Activated B cell treated with CpG ODN at 0.5 μM for 24 hours (primary cell): ENCODE results near the gene TUBGCP3. TPM values are rescaled to one million over a fixed set of nuclear protein-coding genes. Genes with fewer than 3 reads are reported as not detected.

Experiments
- ATAC-seq: fragments of 200-7000 bp; cut with Tn5 transposase; one replicate; pipeline ENCODE4 v1.10.0; 2021; ENCODE audit warnings: low read depth, mild to moderate bottlenecking, moderate library complexity
- CTCF ChIA-PET: fragments of 350-600 bp; sonication (Branson Sonifier 250); formaldehyde crosslinking; loops from one replicate; lab custom pipeline; 2021; ENCODE audit warnings: antibody characterized with exemption; lab: Charles Lee
- POLR2A ChIA-PET: fragments of 350-600 bp; sonication (Branson Sonifier 250); formaldehyde crosslinking; loops from one replicate; lab custom pipeline; 2021; ENCODE audit warnings: antibody characterized with exemption; lab: Charles Lee
- DNase-seq: peaks from one replicate; pipeline ENCODE4 v3.0.0; 2022
- H3K27ac Mint-ChIP-seq: one replicate; pipeline ENCODE4 v1.8.0; 2020; ENCODE audit warnings: mixed read lengths
- H3K27me3 Mint-ChIP-seq: one replicate; pipeline ENCODE4 v1.8.0; 2021; ENCODE audit warnings: mixed read lengths
- H3K36me3 Mint-ChIP-seq: one replicate; pipeline ENCODE4 v1.8.0; 2021; ENCODE audit warnings: low read depth, mixed read lengths
- H3K4me1 Mint-ChIP-seq: one replicate; pipeline ENCODE4 v1.8.0; 2021; ENCODE audit warnings: mixed read lengths
- H3K4me3 Mint-ChIP-seq: one replicate; pipeline ENCODE4 v1.8.0; 2020; ENCODE audit warnings: mild to moderate bottlenecking, mixed read lengths
- H3K9me3 Mint-ChIP-seq: one replicate; pipeline ENCODE4 v1.8.0; 2020; ENCODE audit warnings: mixed read lengths
- intact Hi-C: fragments of 100-400 bp; cut with micrococcal nuclease; formaldehyde crosslinking; loops from one replicate; pipeline ENCODE4 v1.15.1; 2024
- total RNA-seq: library from RNA; stranded (reverse); gene quantifications from 2 replicates; pipeline ENCODE4 v1.2.3, GENCODE V29; 2022
- TF ChIP-seq, protein P1 (sequence below): fragments of 200-600 bp; IDR thresholded peaks from one replicate; pipeline ENCODE4 v1.8.0; 2022; ENCODE audit warnings: antibody characterized with exemption, mild to moderate bottlenecking

The TUBGCP3 gene
- total RNA-seq, 1 donor from 2014 or later, result 57.4 TPM

DNA sequence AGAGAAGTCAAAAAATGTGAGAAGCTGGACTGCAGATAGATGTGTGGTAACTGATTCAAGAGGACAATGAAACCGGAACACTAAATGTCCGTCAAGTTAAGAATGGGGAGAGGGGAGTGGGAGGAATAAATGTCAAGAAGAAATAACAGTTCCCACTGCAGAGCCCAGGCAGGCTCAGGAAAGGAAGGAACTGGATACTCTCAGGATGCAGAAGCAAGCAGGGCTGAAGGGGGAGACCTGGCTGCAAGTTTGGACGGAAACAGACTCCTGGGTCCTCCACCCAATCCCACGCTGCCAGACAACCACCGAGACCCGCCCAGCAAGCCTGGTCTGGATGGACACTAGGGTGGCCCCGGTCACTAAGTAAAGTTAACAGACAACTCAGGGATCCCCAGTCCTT, 18.1 kb downstream of the TUBGCP3 start:
- no peak for DNase-seq
- Mint-ChIP-seq H3K27me3 (no peaks in the 10 kb centered on the region), H3K27ac (no peak overlapping the region), H3K4me1 (peaks cover 29% of the 10 kb centered on the region), H3K36me3 (peaks cover 45% of the 10 kb centered on the region), H3K9me3 (no peaks in the 10 kb centered on the region), H3K4me3 (no peak overlapping the region)
- POLR2A ChIA-PET, result no interaction called here
- TF ChIP-seq, protein P1, sequence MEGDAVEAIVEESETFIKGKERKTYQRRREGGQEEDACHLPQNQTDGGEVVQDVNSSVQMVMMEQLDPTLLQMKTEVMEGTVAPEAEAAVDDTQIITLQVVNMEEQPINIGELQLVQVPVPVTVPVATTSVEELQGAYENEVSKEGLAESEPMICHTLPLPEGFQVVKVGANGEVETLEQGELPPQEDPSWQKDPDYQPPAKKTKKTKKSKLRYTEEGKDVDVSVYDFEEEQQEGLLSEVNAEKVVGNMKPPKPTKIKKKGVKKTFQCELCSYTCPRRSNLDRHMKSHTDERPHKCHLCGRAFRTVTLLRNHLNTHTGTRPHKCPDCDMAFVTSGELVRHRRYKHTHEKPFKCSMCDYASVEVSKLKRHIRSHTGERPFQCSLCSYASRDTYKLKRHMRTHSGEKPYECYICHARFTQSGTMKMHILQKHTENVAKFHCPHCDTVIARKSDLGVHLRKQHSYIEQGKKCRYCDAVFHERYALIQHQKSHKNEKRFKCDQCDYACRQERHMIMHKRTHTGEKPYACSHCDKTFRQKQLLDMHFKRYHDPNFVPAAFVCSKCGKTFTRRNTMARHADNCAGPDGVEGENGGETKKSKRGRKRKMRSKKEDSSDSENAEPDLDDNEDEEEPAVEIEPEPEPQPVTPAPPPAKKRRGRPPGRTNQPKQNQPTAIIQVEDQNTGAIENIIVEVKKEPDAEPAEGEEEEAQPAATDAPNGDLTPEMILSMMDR, result no peak
- intact Hi-C loops, result no loop called here
- no peak for ATAC-seq
- CTCF ChIA-PET, result no interaction called here

DNA sequence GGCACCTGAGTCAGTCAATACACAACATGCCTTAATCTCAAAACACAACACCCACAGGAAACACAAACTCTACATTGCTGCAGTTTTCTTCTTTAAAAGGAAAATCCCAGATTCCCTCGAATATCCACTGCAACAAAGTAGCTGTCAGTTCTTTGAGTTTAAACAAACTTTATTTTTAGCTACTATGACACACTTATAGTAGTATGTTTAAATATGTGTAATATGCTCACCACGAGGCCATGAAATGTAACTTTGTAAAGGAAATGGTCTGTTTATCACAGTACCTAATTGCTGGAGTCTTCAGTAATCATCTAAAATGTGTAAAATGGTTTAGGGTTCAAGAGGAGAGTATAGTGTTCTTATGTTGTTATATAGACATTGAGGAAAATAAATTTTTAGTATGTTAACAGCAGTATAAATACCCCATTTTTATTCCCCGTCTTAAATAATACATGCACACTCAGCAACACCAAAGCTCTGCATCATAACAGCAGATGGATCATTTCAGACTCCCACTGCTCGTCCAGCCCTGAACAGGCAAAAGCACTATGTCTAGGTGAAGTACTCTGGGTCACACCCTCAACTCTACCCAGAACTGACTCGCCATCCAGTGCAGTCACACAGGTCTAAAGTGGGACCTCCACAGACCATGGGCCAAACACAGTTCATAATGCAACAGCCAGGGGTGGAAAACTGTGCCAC, 20.6 kb downstream of the TUBGCP3 start:
- H3K4me1 Mint-ChIP-seq, result peaks cover 12% of the 10 kb centered on the region
- no peak overlapping the region for H3K4me3 Mint-ChIP-seq
- H3K27me3 Mint-ChIP-seq, result no peaks in the 10 kb centered on the region
- intact Hi-C loops, result no loop called here
- DNase-seq, result no peak
- no peak overlapping the region for H3K27ac Mint-ChIP-seq
- POLR2A ChIA-PET, result no interaction called here
- ATAC-seq, result no peak
- TF ChIP-seq, protein P1, result no peak
- H3K9me3 Mint-ChIP-seq, result no peaks in the 10 kb centered on the region
- CTCF ChIA-PET, result no interaction called here
- H3K36me3 Mint-ChIP-seq, result peaks cover 66% of the 10 kb centered on the region

DNA sequence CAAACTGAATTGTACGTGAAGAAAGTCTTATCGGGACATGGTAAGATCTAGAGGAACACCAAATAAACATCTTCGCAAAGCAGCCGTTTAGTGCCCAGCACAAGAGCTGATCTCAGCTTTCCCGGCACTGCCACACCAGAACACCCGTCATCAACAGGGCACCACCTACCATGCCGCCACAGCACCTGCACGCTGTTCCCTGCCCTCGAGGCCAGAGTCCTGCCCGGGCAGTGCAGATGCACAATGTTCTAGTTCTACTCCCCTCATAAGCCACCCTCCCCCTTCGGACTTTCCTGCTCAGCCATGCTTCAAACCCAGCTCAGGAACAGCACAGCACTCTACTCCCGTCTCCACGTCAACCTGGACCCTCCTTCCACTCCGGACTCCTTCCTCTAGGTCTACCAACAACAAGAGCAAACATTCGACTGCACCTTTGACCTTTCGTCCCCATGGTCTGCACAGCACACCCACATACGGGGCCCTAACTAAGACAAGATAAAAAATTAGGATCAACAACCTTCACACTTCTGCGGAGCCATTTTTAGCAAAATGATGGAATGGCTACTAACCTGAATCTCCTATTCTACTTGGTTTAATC, 25.1 kb downstream of the TUBGCP3 start:
- CTCF ChIA-PET, result no interaction called here
- no peak overlapping the region for H3K27ac Mint-ChIP-seq

DNA sequence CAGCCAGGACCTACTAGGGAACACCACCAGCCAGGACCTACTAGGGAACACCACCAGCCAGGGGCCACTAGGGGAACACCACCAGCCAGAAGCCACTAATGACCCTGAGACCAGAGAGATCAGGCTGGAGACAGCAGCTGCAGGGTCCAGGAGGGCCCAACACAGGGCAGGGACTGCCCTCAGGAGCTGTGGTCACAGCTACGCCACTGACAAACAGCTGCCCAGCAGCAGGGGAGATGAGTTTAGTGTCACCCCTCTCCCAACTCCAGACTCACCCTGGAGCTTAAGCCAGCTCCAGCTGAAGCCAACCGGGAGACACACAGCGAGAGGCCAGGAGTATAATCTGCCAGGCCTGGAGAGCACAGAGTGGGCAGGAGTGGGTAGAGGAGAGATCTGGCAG, 25.7 kb downstream of the TUBGCP3 start:
- H3K4me1 Mint-ChIP-seq, result peaks cover 18% of the 10 kb centered on the region
- ChIA-PET POLR2A (no interaction called here), CTCF (no interaction called here)
- H3K9me3 Mint-ChIP-seq, result no peaks in the 10 kb centered on the region
- TF ChIP-seq, protein P1, result no peak
- H3K27ac Mint-ChIP-seq, result no peak overlapping the region
- ATAC-seq (no peak), DNase-seq (no peak)
- no peak overlapping the region for H3K4me3 Mint-ChIP-seq
- H3K27me3 Mint-ChIP-seq, result no peaks in the 10 kb centered on the region
- intact Hi-C loops, result no loop called here
- peaks cover 82% of the 10 kb centered on the region for H3K36me3 Mint-ChIP-seq

More for the DNA sequence above, 25.1 kb downstream of the TUBGCP3 start:
- H3K4me3 Mint-ChIP-seq, result no peak overlapping the region
- peaks cover 18% of the 10 kb centered on the region for H3K4me1 Mint-ChIP-seq
- no peak for ATAC-seq
- H3K36me3 Mint-ChIP-seq, result peaks cover 81% of the 10 kb centered on the region
- no peak for DNase-seq
- no peaks in the 10 kb centered on the region for H3K27me3 Mint-ChIP-seq
- H3K9me3 Mint-ChIP-seq, result no peaks in the 10 kb centered on the region
- intact Hi-C loops, result no loop called here
- TF ChIP-seq, protein P1, result no peak
- POLR2A ChIA-PET, result no interaction called here

DNA sequence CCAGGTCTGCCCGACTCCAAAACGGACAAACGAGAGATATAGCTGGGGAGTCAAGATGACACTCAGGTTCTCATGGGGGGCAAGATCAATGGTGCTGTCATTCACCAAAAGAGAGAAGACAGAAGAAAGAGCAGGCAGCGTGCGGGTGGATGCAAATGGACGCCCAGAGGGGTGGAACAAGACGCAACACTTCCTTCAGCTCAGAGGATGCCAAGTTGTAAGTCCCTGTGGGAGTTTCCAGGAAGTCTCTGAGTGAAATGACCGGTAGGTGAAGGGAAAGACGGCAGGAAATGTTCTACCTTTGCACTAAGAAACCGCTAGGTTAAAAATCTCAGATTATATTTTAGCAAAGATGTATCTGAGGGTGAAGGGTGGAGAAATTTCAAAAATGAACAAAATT, 26.5 kb downstream of the TUBGCP3 start:
- ChIA-PET POLR2A (no interaction called here), CTCF (interaction anchor here (1.2 kb wide), 1 partner anchor 313 kb away, joined by 3 read pairs; no protein-coding TSS in a partner anchor)
- no peaks in the 10 kb centered on the region for H3K27me3 Mint-ChIP-seq
- peaks cover 80% of the 10 kb centered on the region for H3K36me3 Mint-ChIP-seq
- ATAC-seq, result no peak
- no peak for DNase-seq
- H3K9me3 Mint-ChIP-seq, result no peaks in the 10 kb centered on the region
- H3K4me3 Mint-ChIP-seq, result no peak overlapping the region
- intact Hi-C loops, result no loop called here
- TF ChIP-seq, protein P1, result no peak
- H3K4me1 Mint-ChIP-seq, result peaks cover 18% of the 10 kb centered on the region
- no peak overlapping the region for H3K27ac Mint-ChIP-seq
